ENCODE results near the gene CETN2.
"Not testable (repeated sequence)": the region's sequence is repeated elsewhere in the genome, so short reads cannot be mapped to it uniquely, and the experiment has no call there.

Gene CETN2

DNA sequence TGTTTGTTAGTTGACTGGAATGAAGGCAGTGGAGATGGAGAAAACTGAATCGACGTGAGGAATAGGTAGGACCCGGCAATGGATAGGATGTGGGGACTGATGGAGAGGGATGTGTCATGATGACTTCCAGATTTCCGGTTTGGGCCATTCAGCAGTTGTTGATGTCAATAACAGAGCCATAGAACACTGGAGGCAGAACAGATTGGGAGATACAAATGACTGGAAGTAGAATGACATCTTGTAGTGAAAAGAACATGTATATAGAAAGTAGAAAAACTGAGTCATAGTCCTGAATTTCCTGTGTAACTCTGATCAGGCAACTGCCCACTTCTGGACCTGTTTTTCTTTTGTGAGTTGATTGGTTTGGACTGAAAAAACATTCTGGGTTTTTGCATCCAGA, 24.5 kb downstream of the CETN2 start:
- no peaks in the 10 kb centered on the region; the same call in 1 of the 2 replicates for H3K27me3 ChIP-seq (replicated peaks; ENCODE audit: control insufficient read depth, insufficient read depth, low read length)
- no peak overlapping the region for H3K4me3 ChIP-seq (replicated peaks; ENCODE audit: low read depth, low read length)
- DNase-seq (ENCODE audit: extremely low read depth, insufficient read length) = no peak
- H3K36me3 ChIP-seq (ENCODE audit: control insufficient read depth, insufficient read depth, low read length) = no peaks in the 10 kb centered on the region
- TF ChIP-seq CTCF (IDR thresholded peaks at IDR 0.05; ENCODE audit: insufficient read depth, low read length, poor library complexity, severe bottlenecking) = no peak

DNA sequence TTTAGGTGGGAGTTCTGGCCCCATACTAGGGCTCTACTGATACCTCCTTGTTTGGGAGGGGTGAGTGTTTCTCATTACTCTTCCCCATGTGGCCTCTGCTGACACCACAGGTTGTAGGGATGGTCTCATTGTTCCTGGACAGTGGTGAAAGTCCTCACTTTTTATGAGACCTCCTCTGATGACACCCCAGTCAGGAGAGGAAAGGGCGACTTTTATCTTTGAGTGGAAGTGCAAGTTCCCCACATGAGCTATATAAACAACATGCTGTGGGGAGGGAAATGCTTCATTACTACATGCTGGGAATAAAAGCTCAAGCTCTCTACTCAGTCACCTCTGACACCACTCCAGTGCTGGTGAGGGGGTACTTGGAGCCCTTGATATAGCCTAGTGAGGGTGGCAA, 31.6 kb downstream of the CETN2 start:
- no peak for TF ChIP-seq CTCF (IDR thresholded peaks at IDR 0.05; ENCODE audit: insufficient read depth, low read length, poor library complexity, severe bottlenecking)
- no peaks in the 10 kb centered on the region; the same call in 1 of the 2 replicates for H3K27me3 ChIP-seq (replicated peaks; ENCODE audit: control insufficient read depth, insufficient read depth, low read length)
- DNase-seq (ENCODE audit: extremely low read depth, insufficient read length) = no peak
- no peak overlapping the region for H3K4me3 ChIP-seq (replicated peaks; ENCODE audit: low read depth, low read length)
- H3K36me3 ChIP-seq (ENCODE audit: control insufficient read depth, insufficient read depth, low read length) = no peaks in the 10 kb centered on the region

GRCh38 chrX:152787062-152787461, 43.5 kb downstream of the CETN2 start:
- H3K27me3 ChIP-seq (replicated peaks; ENCODE audit: control insufficient read depth, insufficient read depth, low read length); H3K36me3 ChIP-seq (ENCODE audit: control insufficient read depth, insufficient read depth, low read length); DNase-seq (ENCODE audit: extremely low read depth, insufficient read length); H3K4me3 ChIP-seq (replicated peaks; ENCODE audit: low read depth, low read length): not testable (repeated sequence)

Measured in GM06990 (cell line).